Thoracic aorta (tissue), 2 donors: ENCODE measurements around the gene CFAP251. TPM values are rescaled to one million over a fixed set of nuclear protein-coding genes. Genes with fewer than 3 reads are reported as not detected.

Experiments used
- ATAC-seq: fragments of 150-250 bp; one replicate; pipeline ENCODE4 v1.8.0; 2017; ENCODE audit warnings: low read depth; ENCODE audit not compliant: insufficient number of reproducible peaks, low FRiP score
- DNase-seq: peaks from one replicate; pipeline ENCODE4 v3.0.0-alpha.2; 2020; ENCODE audit warnings: low spot score
- H3K27ac ChIP-seq, 2 donors: fragments of 200-600 bp; sonication (generic); 1 replicate in 1 of 2; 2 replicates in 1 of 2; pipeline ENCODE4 v1.5.1; 2016; ENCODE audit warnings: mild to moderate bottlenecking in 2 of 2, moderate library complexity in 2 of 2
- H3K27me3 ChIP-seq: fragments of 200-600 bp; sonication (generic); replicated peaks from 2 replicates; pipeline ENCODE4 v1.6.0; 2016; ENCODE audit warnings: mild to moderate bottlenecking; ENCODE audit not compliant: insufficient read depth
- H3K36me3 ChIP-seq: fragments of 200-600 bp; sonication (generic); one replicate; pipeline ENCODE4 v1.5.1; 2016
- H3K4me1 ChIP-seq, 2 donors: fragments of 200-600 bp; sonication (generic); 1 replicate in 1 of 2; 2 replicates in 1 of 2; pipeline versions ENCODE4 v1.5.1 to v1.6.0; 2016; ENCODE audit warnings: low read depth in 2 of 2, mild to moderate bottlenecking in 1 of 2; ENCODE audit not compliant: control insufficient read depth in 1 of 2
- H3K4me3 ChIP-seq: fragments of 200-600 bp; sonication (generic); 2 replicates; pipeline ENCODE4 v1.5.1; 2016; ENCODE audit warnings: mild to moderate bottlenecking
- H3K9me3 ChIP-seq: fragments of 200-600 bp; sonication (generic); 2 replicates; pipeline ENCODE4 v1.5.1; 2016
- total RNA-seq, 2 donors: library from RNA; depleted of rRNA; stranded (reverse); fragments of >200 nt; gene quantifications; one replicate each; pipeline versions ENCODE4 v1.1.0 to v1.2.3, GENCODE V29; 2016
- TF ChIP-seq, protein P1 (sequence below): fragments of 200-600 bp; sonication (generic); IDR thresholded peaks from one replicate; pipeline ENCODE4 v1.5.1; 2019; ENCODE audit warnings: antibody characterized with exemption

The CFAP251 gene
- total RNA-seq, 2 donors from 2014 or later: 3.4 to 6.9 TPM

DNA sequence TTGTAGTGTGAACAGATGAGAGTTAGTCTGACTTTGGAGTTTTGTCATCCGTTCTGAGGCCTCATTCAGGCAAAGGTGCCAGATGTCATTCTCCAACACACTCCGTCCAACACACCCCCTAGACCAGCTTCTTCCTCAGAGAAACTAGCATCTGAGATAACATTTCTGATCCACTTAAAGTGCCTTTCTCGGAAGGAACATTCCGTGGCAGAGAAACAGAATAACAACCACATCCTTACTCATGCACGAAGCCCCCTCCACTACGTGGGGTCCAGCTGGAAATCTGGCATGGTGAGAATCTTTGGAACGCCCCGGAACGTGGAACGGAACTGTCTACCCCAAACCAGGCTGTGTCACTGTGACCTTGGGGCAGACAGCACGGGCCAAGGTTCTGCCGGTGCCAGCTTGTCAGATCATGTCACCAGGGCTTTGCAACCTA is 86.3 kb downstream of the CFAP251 start:
- Histone ChIP-seq H3K4me1 (peaks cover 19 to 32% of the 10 kb centered on the region in 2 donors), H3K27ac (peak overlapping the region; percentile 87 to 95), H3K9me3 (no peaks in the 10 kb centered on the region), H3K4me3 (no peak overlapping the region), H3K27me3 (no peaks in the 10 kb centered on the region), H3K36me3 (no peaks in the 10 kb centered on the region)
- no peak for DNase-seq
- ATAC-seq: no peak
- TF ChIP-seq, protein P1, sequence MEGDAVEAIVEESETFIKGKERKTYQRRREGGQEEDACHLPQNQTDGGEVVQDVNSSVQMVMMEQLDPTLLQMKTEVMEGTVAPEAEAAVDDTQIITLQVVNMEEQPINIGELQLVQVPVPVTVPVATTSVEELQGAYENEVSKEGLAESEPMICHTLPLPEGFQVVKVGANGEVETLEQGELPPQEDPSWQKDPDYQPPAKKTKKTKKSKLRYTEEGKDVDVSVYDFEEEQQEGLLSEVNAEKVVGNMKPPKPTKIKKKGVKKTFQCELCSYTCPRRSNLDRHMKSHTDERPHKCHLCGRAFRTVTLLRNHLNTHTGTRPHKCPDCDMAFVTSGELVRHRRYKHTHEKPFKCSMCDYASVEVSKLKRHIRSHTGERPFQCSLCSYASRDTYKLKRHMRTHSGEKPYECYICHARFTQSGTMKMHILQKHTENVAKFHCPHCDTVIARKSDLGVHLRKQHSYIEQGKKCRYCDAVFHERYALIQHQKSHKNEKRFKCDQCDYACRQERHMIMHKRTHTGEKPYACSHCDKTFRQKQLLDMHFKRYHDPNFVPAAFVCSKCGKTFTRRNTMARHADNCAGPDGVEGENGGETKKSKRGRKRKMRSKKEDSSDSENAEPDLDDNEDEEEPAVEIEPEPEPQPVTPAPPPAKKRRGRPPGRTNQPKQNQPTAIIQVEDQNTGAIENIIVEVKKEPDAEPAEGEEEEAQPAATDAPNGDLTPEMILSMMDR: no peak

DNA sequence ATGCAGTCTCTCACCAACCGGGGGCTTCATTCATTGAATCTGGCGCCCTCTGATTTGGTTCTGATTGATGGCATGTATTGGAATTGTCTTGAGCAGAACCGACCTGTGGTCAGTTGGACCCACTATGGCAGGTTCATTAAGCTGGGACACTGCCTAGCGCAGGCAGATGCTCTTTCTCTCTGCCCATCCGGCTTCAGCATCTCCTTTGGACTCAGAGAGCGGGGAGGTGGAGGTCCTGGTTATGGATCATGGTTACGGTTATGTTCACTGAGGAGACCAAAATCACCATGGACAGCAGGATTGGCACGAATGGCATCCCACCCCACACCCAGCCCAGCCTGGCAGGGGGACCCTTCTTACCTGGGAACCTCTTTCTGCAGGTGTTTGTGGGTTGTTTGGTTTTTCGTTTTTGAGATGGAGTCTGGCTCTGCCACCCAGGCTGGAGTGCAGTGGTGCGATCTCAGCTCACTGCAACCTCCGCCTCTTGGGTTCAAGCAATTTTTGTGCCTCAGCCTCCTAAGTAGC is 86.9 kb downstream of the CFAP251 start:
- H3K27ac ChIP-seq: peak overlapping the region; percentile 87 to 95
- H3K9me3 ChIP-seq: no peaks in the 10 kb centered on the region
- no peak overlapping the region for H3K4me3 ChIP-seq
- DNase-seq: no peak
- no peak for ATAC-seq
- TF ChIP-seq, protein P1: no peak
- H3K27me3 ChIP-seq: no peaks in the 10 kb centered on the region
- H3K4me1 ChIP-seq: peaks cover 19 to 32% of the 10 kb centered on the region in 2 donors
- no peaks in the 10 kb centered on the region for H3K36me3 ChIP-seq

DNA sequence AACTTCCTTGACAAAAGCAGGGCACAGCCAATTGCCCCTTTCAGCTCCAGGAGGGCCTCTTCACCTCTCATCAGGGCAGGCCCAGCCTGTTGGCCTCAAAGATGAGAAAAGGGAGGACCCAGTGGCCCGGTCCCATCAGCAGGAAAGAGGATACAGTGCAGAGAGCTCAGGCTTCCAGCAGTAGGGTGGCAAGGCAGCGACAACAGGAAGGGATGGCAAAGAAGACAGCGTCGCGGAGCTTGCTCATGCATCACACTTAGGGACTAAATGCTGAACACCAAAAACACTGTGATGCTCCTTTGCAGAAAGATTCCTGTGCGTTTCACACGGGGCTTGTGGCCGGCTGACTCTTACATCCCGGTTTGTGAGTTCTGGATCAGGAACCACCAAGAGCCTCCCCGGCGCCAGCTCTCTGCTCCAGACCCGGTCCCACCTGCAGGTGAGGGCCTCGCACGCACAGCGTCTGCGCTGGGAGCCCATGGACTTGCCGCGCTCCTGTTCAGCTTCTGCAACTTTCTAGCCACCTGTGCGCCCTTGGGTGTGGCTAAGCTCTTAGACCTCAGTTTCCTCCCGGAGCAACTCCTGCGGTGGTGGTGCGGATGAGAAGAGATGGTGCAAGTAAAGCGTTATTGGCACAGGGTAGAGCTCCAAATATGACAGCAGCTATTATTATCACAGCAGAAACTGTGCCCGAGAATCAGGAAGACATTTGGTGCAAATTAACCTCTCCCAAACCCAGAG is 88.0 kb downstream of the CFAP251 start:
- Histone ChIP-seq H3K4me1 (peaks cover 19 to 32% of the 10 kb centered on the region in 2 donors), H3K36me3 (no peaks in the 10 kb centered on the region), H3K9me3 (no peaks in the 10 kb centered on the region), H3K27ac (no peak overlapping the region), H3K4me3 (no peak overlapping the region), H3K27me3 (no peaks in the 10 kb centered on the region)
- DNase-seq: no peak
- TF ChIP-seq, protein P1: no peak
- no peak for ATAC-seq

DNA sequence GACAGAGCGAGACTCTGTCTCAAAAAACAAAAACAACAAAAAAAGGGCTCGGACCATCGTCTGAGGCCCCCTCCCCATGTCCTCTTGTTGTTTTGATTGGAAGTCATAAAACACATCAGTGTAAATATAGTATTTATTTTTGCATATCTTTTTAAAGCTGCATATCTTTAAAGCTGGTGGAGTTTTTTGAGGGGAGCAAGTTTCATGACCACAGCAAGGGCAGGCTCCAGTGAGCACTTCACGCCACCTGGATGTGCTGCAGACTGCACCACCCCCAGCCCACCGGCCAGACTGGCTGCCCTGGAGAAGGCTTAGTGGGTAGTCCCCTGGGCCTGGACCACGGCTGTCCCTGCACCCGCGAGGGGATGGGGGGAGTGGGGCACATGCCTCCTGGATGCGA is 91.3 kb downstream of the CFAP251 start:
- peaks cover 3 to 9% of the 10 kb centered on the region in 2 donors for H3K4me1 ChIP-seq

DNA sequence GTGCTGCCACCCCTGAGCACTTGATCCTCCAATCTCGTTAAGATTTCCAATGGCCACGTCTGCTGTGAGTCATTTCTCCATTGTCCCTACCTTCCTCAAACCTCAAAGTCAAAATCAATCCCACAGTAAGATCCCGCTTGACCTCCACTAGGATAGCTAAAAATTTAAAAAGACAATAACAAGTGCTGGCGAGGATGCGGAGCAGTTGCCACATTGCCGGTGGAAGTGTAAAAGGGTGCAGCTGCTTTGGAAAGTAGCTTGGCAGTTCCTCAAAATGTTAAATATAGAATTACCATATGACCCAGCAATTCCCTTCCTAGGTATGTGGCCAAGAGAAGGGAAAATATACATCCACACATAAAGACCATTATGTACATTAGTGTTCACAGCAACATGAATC is 93.8 kb downstream of the CFAP251 start:
- H3K4me1 ChIP-seq: no peaks in the 10 kb centered on the region
- TF ChIP-seq, protein P1: no peak
- H3K27me3 ChIP-seq: no peaks in the 10 kb centered on the region
- H3K36me3 ChIP-seq: no peaks in the 10 kb centered on the region
- H3K4me3 ChIP-seq: no peak overlapping the region
- no peak overlapping the region for H3K27ac ChIP-seq
- ATAC-seq (no peak), DNase-seq (no peak)
- H3K9me3 ChIP-seq: no peaks in the 10 kb centered on the region

More for the DNA sequence above, 91.3 kb downstream of the CFAP251 start:
- no peak overlapping the region for H3K4me3 ChIP-seq
- TF ChIP-seq, protein P1: no peak
- no peaks in the 10 kb centered on the region for H3K9me3 ChIP-seq
- H3K27ac ChIP-seq: no peak overlapping the region
- DNase-seq: no peak
- ATAC-seq: no peak
- H3K27me3 ChIP-seq: no peaks in the 10 kb centered on the region
- H3K36me3 ChIP-seq: no peaks in the 10 kb centered on the region
